GM19452 (cell line): Measurements from ENCODE around the gene HMX3.

Experiments used
- ATAC-seq: cut with Tn5 transposase; IDR thresholded peaks from one replicate; pipeline ENCODE4 v1.9.1; 2021; ENCODE audit not compliant: unreplicated experiment

The HMX3 gene

GRCh38 chr10:123135415-123136141, at the start of gene HMX3:
TSS of gene HMX3 (plus strand) at chr10:123135970. CDS start at chr10:123136051, 81 bp downstream.
- ATAC-seq = no peak

GRCh38 chr10:123086281-123086680, 49.5 kb upstream of the HMX3 start:
- no peak for ATAC-seq

- no peak for ATAC-seq
Observed at GRCh38 chr10:123087348-123087747, 48.4 kb upstream of the HMX3 start.

- no peak for ATAC-seq
Observed at GRCh38 chr10:123087786-123088185, 48.0 kb upstream of the HMX3 start.

- no peak for ATAC-seq
Observed at GRCh38 chr10:123092635-123093414, 42.9 kb upstream of the HMX3 start.

- no peak for ATAC-seq
Observed at GRCh38 chr10:123093489-123093888, 42.3 kb upstream of the HMX3 start.

GRCh38 chr10:123096452-123096851, 39.3 kb upstream of the HMX3 start:
- ATAC-seq = no peak

GRCh38 chr10:123097039-123097438, 38.7 kb upstream of the HMX3 start:
- no peak for ATAC-seq

- ATAC-seq = no peak
Observed at GRCh38 chr10:123100030-123100762, 35.6 kb upstream of the HMX3 start.

- ATAC-seq = no peak
Observed at GRCh38 chr10:123101872-123102271, 33.9 kb upstream of the HMX3 start.

GRCh38 chr10:123102673-123103072, 33.1 kb upstream of the HMX3 start:
- ATAC-seq = no peak

- no peak for ATAC-seq
Observed at GRCh38 chr10:123103944-123104343, 31.8 kb upstream of the HMX3 start.

GRCh38 chr10:123109466-123109865, 26.3 kb upstream of the HMX3 start:
- ATAC-seq = no peak

- no peak for ATAC-seq
Observed at GRCh38 chr10:123117644-123118417, 17.9 kb upstream of the HMX3 start.

GRCh38 chr10:123119081-123119480, 16.7 kb upstream of the HMX3 start:
- ATAC-seq = no peak

- ATAC-seq = no peak
Observed at GRCh38 chr10:123126246-123126645, 9.5 kb upstream of the HMX3 start.

- no peak for ATAC-seq
Observed at GRCh38 chr10:123129618-123130271, 6.0 kb upstream of the HMX3 start.

- ATAC-seq = no peak
Observed at GRCh38 chr10:123132576-123133477, 2.9 kb upstream of the HMX3 start.

- no peak for ATAC-seq
Observed at GRCh38 chr10:123133541-123134342, 2.0 kb upstream of the HMX3 start.
